ENCODE measurements around the gene FGF22. TPM values are rescaled to one million over a fixed set of nuclear protein-coding genes. Genes with fewer than 3 reads are reported as not detected.

The FGF22 gene
- total RNA-seq: under 1 TPM; 0.27 to 0.56 TPM

DNA sequence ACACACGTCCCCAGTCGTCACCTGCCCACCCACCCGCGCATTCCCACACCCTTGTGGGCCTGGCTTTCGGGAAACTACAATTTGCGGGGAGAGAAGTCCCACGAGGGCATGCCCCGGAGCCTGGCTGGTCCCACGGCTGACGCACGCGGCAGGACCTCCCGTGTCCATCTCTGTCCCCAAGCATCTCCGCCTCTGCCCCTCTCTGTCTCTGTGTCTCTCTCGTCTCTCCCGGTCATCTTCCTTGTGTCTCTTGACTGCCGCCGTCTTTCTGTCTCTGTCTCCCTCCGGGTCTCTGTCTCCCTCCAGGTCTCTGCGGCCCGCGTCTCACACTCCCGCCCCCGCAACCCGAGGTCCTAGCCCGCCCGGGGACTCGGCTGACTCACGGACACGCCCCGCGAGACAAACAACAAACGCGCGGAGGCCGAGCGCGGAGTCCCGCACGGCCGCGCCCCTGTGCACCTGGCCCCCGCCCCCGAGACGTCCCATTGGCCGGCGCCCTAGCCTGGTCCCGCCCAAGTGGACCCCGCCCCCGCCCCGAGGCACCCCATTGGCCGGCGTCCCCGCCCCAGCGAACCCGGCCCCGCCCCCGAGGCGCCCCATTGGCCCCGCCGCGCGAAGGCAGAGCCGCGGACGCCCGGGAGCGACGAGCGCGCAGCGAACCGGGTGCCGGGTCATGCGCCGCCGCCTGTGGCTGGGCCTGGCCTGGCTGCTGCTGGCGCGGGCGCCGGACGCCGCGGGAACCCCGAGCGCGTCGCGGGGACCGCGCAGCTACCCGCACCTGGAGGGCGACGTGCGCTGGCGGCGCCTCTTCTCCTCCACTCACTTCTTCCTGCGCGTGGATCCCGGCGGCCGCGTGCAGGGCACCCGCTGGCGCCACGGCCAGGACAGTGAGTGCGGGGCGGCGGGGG, at the start of gene FGF22:
FGF22 (plus strand) TSS at position 627 of the 908 bp plus-strand sequence; CDS start at position 674, 47 bp downstream.
- no peaks in the 10 kb centered on the region for H3K9me3 ChIP-seq
- TF ChIP-seq, protein P1, sequence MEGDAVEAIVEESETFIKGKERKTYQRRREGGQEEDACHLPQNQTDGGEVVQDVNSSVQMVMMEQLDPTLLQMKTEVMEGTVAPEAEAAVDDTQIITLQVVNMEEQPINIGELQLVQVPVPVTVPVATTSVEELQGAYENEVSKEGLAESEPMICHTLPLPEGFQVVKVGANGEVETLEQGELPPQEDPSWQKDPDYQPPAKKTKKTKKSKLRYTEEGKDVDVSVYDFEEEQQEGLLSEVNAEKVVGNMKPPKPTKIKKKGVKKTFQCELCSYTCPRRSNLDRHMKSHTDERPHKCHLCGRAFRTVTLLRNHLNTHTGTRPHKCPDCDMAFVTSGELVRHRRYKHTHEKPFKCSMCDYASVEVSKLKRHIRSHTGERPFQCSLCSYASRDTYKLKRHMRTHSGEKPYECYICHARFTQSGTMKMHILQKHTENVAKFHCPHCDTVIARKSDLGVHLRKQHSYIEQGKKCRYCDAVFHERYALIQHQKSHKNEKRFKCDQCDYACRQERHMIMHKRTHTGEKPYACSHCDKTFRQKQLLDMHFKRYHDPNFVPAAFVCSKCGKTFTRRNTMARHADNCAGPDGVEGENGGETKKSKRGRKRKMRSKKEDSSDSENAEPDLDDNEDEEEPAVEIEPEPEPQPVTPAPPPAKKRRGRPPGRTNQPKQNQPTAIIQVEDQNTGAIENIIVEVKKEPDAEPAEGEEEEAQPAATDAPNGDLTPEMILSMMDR (IDR thresholded peaks at IDR 0.05): no peak
- peak within 1 kb of the TSS; percentile 80 for H3K4me3 ChIP-seq
- peak; percentile 74 for ATAC-seq (ENCODE audit: insufficient number of reproducible peaks, low FRiP score, low read depth)
- H3K36me3 ChIP-seq: no peaks in the 10 kb centered on the region
- no peaks in the 10 kb centered on the region for H3K27me3 ChIP-seq (replicated peaks; ENCODE audit: insufficient read depth)
- peaks cover 4 to 8% of the 10 kb centered on the region in 2 donors for H3K4me1 ChIP-seq (ENCODE audit: control insufficient read depth in 1 of 2, low read depth in 2 of 2)
- peak within 1 kb of the TSS in 1 of 2 donors; percentile 34 for H3K27ac ChIP-seq
- peak; percentile 80 for DNase-seq (ENCODE audit: low spot score)

DNA sequence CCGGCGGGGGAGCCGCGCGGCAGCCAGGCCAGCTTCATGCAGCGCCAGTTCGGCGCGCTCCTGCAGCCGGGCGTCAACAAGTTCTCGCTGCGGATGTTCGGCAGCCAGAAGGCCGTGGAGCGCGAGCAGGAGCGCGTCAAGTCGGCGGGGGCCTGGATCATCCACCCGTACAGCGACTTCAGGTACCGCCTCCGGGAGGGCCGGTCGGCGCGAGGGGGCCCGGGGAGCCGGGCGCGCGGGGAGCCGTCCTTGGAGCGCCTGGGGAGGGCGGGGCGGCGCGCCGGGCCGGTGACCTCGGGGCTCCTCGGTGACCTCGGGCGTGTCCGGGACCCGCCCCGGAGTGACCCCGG, 49.3 kb upstream of the FGF22 start:
- Histone ChIP-seq H3K9me3 (no peaks in the 10 kb centered on the region), H3K4me3 (peak overlapping the region; percentile 23), H3K4me1 (ENCODE audit: control insufficient read depth in 1 of 2, low read depth in 2 of 2) (peaks cover 3 to 4% of the 10 kb centered on the region in 2 donors), H3K27me3 (replicated peaks; ENCODE audit: insufficient read depth) (peaks cover 20% of the 10 kb centered on the region), H3K27ac (no peak overlapping the region), H3K36me3 (no peaks in the 10 kb centered on the region)
- ATAC-seq (ENCODE audit: insufficient number of reproducible peaks, low FRiP score, low read depth) (no peak), DNase-seq (ENCODE audit: low spot score) (no peak)
- TF ChIP-seq, protein P1 (IDR thresholded peaks at IDR 0.05): no peak

DNA sequence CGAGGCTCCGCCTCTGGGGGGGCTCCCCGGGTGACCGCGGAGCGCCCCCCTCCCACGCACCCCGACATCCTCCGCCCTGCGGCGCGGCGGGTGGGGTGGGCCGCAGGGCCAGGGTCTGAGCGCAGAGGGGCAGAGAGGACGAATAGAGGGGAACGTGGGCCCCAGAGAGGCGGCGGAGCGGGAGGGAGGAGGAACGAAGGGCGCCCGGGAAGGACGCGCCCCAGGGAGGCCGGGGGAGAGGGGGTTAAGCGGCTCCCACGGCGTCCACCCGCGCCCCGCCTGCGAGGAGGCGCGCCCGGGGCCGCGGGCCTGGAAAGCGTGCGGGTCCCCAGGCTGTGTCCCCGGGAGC, 49.0 kb upstream of the FGF22 start:
- peaks cover 20% of the 10 kb centered on the region for H3K27me3 ChIP-seq (replicated peaks; ENCODE audit: insufficient read depth)
- TF ChIP-seq, protein P1 (IDR thresholded peaks at IDR 0.05): no peak

DNA sequence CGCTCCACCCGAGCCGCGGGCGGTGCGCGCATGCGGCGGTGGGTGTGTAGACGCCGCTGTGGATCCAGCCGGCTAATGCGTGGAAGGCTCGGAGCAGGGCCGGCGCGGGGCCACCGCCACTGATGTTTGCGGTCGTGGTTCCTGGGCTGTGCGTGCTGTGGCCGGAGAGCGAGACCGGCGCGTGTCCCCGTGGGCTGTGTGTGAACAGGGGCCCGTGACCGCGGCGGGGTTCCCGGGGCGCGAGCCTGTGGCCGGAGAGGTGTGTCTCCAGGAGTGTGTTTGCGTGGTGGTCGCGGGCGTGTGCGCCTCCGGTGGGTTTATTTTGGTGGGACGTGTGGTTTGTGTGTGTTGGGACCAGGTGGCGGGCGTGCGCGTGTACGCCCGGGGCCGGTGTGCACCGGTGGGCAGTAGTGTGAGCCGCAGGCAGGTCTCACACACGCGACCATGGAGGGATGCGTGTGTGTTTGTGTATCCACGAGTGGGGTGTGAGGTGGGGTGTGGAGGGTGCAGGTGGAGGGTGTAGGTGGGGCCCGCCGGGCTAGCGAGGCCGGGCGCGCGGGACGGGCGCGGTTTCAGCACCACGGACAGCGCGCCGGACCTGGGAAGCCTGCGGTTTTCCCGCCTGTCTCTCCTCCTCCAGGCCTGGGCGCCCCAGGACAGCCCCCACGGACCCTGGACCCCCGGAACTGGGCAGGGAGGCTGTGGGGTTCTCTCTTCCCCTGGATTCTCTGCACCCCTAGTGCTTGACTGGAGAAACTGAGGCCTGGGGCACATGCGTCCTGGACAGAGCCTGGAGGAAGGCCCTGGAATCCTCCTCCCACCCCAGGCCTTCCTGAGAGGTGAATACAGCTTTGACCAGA, 48.4 kb upstream of the FGF22 start:
- DNase-seq (ENCODE audit: low spot score) (no peak), ATAC-seq (ENCODE audit: insufficient number of reproducible peaks, low FRiP score, low read depth) (no peak)
- H3K27me3 ChIP-seq (replicated peaks; ENCODE audit: insufficient read depth): peaks cover 20% of the 10 kb centered on the region
- H3K27ac ChIP-seq: no peak overlapping the region
- TF ChIP-seq, protein P1 (IDR thresholded peaks at IDR 0.05): no peak
- peaks cover 3 to 4% of the 10 kb centered on the region in 2 donors for H3K4me1 ChIP-seq (ENCODE audit: control insufficient read depth in 1 of 2, low read depth in 2 of 2)
- H3K9me3 ChIP-seq: no peaks in the 10 kb centered on the region
- no peaks in the 10 kb centered on the region for H3K36me3 ChIP-seq
- H3K4me3 ChIP-seq: no peak overlapping the region

More for the DNA sequence above, 49.0 kb upstream of the FGF22 start:
- no peak for ATAC-seq (ENCODE audit: insufficient number of reproducible peaks, low FRiP score, low read depth)
- Histone ChIP-seq H3K4me1 (ENCODE audit: control insufficient read depth in 1 of 2, low read depth in 2 of 2) (peaks cover 3 to 4% of the 10 kb centered on the region in 2 donors), H3K27ac (no peak overlapping the region), H3K9me3 (no peaks in the 10 kb centered on the region), H3K4me3 (peak overlapping the region; percentile 23), H3K36me3 (no peaks in the 10 kb centered on the region)
- no peak for DNase-seq (ENCODE audit: low spot score)

DNA sequence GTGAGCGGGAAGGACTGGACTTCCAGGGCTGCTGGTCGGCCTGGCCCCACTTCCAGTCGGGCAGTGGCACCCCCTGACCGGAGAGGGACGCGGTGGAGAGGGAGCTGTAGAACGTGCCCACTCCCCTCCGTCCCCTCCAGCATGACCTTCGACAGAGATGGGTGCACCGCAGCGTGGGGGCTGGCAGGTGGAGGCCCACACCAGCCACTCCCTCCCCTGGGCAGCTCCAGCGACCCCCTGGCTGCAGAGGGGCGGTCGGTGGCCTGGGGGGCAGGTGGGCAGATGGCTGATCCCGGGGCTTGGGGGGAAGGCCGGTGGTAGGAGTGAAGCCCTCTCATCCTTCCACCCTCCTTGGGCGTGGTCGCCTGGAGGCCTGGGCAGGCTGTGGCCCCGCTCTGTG, 47.6 kb upstream of the FGF22 start:
- Histone ChIP-seq H3K9me3 (no peaks in the 10 kb centered on the region), H3K4me3 (no peak overlapping the region), H3K27ac (no peak overlapping the region), H3K27me3 (replicated peaks; ENCODE audit: insufficient read depth) (peaks cover 20% of the 10 kb centered on the region), H3K36me3 (no peaks in the 10 kb centered on the region), H3K4me1 (ENCODE audit: control insufficient read depth in 1 of 2, low read depth in 2 of 2) (peaks cover 3 to 4% of the 10 kb centered on the region in 2 donors)
- no peak for DNase-seq (ENCODE audit: low spot score)
- TF ChIP-seq, protein P1 (IDR thresholded peaks at IDR 0.05): no peak
- ATAC-seq (ENCODE audit: insufficient number of reproducible peaks, low FRiP score, low read depth): no peak
